Lung microvascular endothelial cell (primary cell): ENCODE results near the gene MED14. TPM values are rescaled to one million over a fixed set of nuclear protein-coding genes. Genes with fewer than 3 reads are reported as not detected.

ENCODE experiments used
- DNase-seq, 2 donors: peaks; one replicate each; pipeline versions ENCODE4 v3.0.0 to v3.0.0-alpha.2; 2010; ENCODE audit warnings: low read depth in 2 of 2
- total RNA-seq: library from RNA; depleted of rRNA; stranded (reverse); fragments of >200 nt; gene quantifications from 2 replicates; pipeline ENCODE4 v1.2.1, GENCODE V29; 2014

The MED14 gene
- total RNA-seq, 1 donor from 2014 or later: 14.1 TPM

- no peak for DNase-seq
Measured at GRCh38 chrX:40612511-40612910, 122.8 kb downstream of the MED14 start.

- DNase-seq: no peak
Measured at GRCh38 chrX:40607381-40607780, 128.0 kb downstream of the MED14 start.

- DNase-seq: no peak
Measured at GRCh38 chrX:40603446-40603845, 131.9 kb downstream of the MED14 start.

Other genes with a start within 250 kb of the MED14 start
- 78.7 and 94.2 TPM in 2 replicates for gene ATP6AP2, start 154.6 kb downstream of the MED14 start, total RNA-seq
- gene MPC1L, start 112.1 kb downstream of the MED14 start, total RNA-seq: not detected in 2 replicates
- gene CXorf38, start 88.0 kb downstream of the MED14 start, total RNA-seq: 8.1 and 11.1 TPM in 2 replicates